Measurements from ENCODE around the gene CRKL.

Gene CRKL

DNA sequence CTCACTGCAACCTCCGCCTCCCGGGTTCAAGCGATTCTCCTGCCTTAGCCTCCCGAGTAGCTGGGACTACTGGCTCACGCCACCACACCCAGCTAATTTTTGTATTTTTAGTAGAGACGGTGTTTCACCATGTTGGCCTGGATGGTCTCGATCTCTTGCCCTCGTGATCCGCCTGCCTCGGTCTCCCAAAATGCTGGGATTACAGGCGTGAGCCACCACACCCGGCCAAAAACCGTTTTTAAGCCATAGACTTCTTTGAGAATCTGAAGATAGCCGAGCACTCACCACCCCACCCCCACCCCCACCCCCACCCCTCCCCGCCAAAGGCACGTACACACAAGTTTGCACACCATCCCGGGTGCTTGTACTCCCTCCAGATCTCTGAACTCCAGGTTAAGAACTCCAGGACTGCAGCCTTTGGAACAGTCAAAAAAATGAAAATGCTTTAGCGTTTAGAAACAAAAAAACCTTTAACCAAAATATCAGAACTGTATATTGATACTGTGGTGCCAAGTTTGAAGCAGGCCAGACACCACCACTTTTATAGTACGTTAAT, 1.5 kb downstream of the CRKL start:
- Histone ChIP-seq H3K36me3 (replicated peaks) (peaks cover 5% of the 10 kb centered on the region), H3K27ac (no peak overlapping the region), H3K27me3 (replicated peaks) (no peaks in the 10 kb centered on the region), H3K4me3 (ENCODE audit: low read depth, low read length) (peak overlapping the region; percentile 93)
- no peak for DNase-seq
- in situ Hi-C loops (cut with HindIII; ENCODE audit: low pct_ligation_motif_present, low sequenced_read_pairs): no loop called here
- TF ChIP-seq CTCF (IDR thresholded peaks at IDR 0.05; ENCODE audit: low read depth, low read length, missing control alignments): no peak

GRCh38 chr22:20919718-20920117, 2.5 kb downstream of the CRKL start:
- no peak for DNase-seq
- H3K36me3 ChIP-seq (replicated peaks): peaks cover 5% of the 10 kb centered on the region
- TF ChIP-seq CTCF (IDR thresholded peaks at IDR 0.05; ENCODE audit: low read depth, low read length, missing control alignments): no peak
- peak overlapping the region; percentile 93 for H3K4me3 ChIP-seq (ENCODE audit: low read depth, low read length)
- no peaks in the 10 kb centered on the region for H3K27me3 ChIP-seq (replicated peaks)
- in situ Hi-C loops (cut with HindIII; ENCODE audit: low pct_ligation_motif_present, low sequenced_read_pairs): no loop called here
- H3K27ac ChIP-seq: peak overlapping the region; percentile 7

DNA sequence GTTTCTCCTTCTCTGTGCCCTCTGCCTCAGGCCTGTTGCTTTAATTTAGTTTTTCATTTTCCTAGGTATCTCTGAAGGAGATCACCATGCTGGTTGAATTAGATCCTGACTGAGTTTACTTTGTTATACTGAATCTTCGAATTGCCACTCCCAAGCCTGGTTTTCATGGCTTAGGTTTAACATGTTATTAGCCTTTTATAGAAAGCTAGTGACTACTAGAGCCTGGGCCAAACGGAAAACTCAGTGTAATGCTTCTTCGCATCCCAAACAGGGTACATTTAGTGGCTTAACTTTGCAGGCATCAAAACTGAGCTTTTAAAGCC, 3.6 kb downstream of the CRKL start:
- no peaks in the 10 kb centered on the region for H3K27me3 ChIP-seq (replicated peaks)
- DNase-seq: no peak
- in situ Hi-C loops (cut with HindIII; ENCODE audit: low pct_ligation_motif_present, low sequenced_read_pairs): no loop called here
- TF ChIP-seq CTCF (IDR thresholded peaks at IDR 0.05; ENCODE audit: low read depth, low read length, missing control alignments): no peak
- H3K4me3 ChIP-seq (ENCODE audit: low read depth, low read length): peak overlapping the region; percentile 93
- H3K27ac ChIP-seq: no peak overlapping the region
- H3K36me3 ChIP-seq (replicated peaks): peaks cover 5% of the 10 kb centered on the region

DNA sequence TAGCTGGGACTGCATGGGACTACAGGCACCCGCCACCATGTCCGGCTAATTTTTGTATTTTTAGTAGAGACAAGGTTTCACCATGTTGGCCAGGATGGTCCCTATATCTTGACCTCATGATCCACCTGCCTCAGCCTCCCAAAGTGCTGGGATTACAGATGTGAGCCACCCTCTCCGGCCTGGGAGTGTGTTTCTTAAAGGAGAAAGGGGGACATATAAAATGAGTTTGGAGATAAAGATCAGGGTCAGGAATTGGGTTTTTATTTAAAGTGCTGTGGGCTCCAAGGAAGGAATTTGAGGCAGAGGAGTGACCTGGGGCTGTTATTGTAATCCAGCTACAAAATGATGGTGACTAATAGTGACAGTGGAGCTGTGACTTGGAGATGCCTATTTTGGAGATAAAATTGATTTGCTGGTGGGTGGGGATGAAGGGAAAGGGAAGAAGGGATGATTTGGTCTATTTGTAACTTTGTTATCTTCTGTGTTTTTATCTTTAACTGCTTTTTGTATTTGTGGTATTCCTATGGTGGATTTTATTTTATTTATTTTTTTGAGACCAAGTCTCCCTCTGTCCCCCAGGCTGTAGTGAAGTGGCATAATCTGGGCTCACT, 5.0 kb downstream of the CRKL start:
- no peak overlapping the region for H3K27ac ChIP-seq
- no peak for DNase-seq
- H3K4me3 ChIP-seq (ENCODE audit: low read depth, low read length): no peak overlapping the region
- in situ Hi-C loops (cut with HindIII; ENCODE audit: low pct_ligation_motif_present, low sequenced_read_pairs): no loop called here
- peaks cover 5% of the 10 kb centered on the region for H3K36me3 ChIP-seq (replicated peaks)
- no peak for TF ChIP-seq CTCF (IDR thresholded peaks at IDR 0.05; ENCODE audit: low read depth, low read length, missing control alignments)
- H3K27me3 ChIP-seq (replicated peaks): no peaks in the 10 kb centered on the region

GRCh38 chr22:20926243-20926642, 9.0 kb downstream of the CRKL start:
- no peaks in the 10 kb centered on the region for H3K27me3 ChIP-seq (replicated peaks)
- H3K36me3 ChIP-seq (replicated peaks): no peaks in the 10 kb centered on the region
- H3K27ac ChIP-seq: no peak overlapping the region
- in situ Hi-C loops (cut with HindIII; ENCODE audit: low pct_ligation_motif_present, low sequenced_read_pairs): no loop called here
- no peak for DNase-seq
- TF ChIP-seq CTCF (IDR thresholded peaks at IDR 0.05; ENCODE audit: low read depth, low read length, missing control alignments): no peak
- H3K4me3 ChIP-seq (ENCODE audit: low read depth, low read length): no peak overlapping the region

All from brain microvascular endothelial cell (primary cell).